ENCODE results near the gene PTPRG.

PTPRG gene

DNA sequence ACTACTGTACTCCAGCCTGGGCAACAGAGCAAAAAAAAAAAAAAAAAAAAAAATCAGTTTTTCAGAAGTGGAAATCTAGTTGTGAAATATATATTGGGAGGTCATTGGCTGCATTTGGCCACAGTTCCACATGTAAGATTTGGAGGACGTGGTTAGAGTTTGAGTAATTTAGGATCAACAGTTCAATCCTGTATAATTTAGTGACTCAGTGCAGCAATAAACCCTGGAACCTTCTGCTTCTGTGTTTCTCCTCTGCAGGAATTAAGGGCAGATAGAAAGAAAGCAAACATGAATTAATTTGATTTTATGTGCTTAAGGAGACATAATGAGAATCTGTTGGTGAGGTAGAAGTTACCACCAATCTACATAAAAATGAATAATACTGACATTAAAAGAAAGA lies 347.0 kb downstream of the PTPRG start:
- no peak for DNase-seq

DNA sequence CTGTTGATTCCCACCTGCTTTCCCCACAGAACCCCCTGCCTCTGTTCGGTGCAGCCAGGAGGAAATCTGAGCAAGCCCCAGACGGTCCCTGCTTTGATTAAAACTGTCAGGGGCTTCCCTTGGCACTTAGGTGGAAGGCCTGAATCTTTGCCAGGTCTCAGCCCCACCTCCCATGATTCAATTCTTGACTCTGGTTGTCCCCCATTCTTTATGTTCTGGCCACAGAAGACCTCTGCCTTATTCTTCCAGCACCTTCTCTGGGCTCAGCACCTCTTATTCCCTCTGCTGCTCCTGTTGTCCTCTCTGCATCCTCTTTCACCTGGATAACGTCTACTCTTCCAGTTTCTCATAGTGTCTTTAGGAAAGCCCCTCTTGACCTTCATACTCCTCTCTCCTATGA lies 349.4 kb downstream of the PTPRG start:
- DNase-seq = no peak

DNA sequence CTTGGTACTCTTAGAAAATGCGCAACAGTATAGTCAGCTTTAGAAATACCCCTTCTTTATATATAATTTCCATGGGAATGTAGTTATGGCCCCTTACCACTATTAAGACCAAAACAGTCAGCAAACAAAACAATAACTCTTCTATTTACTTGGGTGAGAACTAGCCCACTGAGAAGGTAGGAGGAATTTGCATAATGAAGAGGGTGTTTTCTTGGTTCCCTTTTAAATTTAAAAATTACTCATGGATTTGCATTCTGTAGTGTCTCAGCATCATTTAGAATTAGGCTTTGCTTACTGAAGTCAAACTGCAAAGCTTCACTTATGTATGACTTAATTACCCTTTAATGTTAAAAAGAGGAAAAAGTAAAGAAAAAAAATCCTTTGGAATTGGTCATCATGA lies 350.8 kb downstream of the PTPRG start:
- no peak for DNase-seq

DNA sequence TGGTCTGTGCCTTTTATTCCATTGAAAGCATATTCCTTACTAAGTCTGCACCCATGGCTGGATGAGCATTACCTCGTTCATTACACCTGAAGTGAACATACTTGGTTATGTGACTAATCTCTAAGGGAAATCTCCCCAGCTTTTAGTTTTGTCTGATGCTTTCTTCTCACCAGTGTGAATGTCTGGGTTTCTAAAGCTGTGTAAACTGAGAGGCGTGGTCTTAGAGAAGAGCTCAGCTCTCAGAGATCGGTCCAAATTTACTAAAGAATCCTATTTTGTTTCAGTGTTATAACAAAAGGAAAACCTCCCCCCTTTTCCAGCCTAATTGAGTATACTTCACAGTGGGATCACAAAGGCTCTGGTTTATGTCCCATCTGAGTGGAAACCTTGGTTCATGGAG lies 352.3 kb downstream of the PTPRG start:
- no peak for DNase-seq

DNA sequence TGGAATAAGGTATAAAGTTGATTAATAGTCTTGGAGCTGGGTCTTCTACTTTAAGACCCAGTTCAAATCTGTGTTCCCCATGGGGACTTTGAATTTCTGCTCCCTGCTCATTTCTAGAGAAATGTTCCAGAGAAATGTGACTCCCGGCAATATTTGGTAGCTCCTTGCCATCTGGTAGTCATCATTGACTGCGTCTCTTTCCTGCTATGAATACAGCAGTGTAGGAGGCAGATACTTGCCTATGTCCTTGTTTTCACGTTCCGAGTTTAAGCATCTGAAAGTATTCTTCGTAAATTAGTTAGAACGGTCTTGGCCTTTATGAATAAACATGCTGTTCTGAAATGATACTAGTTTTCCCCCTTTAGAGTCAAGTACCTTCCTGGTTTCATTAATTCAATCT lies 352.9 kb downstream of the PTPRG start:
- no peak for DNase-seq

DNA sequence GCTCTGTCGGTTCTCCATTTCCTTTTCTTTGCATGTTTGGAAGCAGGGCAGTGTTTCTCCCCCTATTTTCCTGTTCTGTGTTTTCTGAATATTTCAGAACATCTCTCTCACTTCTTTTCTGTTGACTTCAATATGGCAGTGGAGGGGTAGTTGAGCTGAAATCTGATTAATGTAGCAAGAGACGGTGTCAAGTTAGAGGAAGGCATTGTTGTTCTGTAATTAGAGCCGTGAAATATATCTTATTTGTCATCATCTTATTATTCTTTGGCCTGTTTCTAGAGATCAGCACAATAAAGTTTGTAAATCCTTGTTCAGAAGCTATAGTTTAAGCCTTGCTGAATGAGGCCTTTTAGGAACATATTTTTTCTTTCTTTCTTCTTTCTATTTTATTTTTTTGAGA lies 353.9 kb downstream of the PTPRG start:
- no peak for DNase-seq

DNA sequence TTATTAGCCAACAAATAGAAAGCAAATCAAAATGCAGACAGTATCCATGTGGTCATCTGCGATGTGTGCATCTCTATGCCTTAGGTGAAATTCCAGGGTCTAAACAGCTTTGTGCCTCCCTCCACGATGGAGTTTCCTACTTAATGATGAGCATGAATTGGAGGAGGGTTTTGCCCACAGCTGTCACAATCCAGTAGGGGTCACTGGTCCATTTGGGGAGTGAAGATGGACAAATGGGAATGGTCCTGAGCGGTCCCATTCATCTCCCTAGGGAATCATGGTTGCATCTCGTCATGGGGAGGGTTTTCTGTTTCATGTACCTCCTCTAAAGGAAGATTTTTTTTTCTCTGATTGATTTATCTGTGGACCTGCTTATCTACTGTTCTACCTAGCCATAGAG lies 358.0 kb downstream of the PTPRG start:
- no peak for DNase-seq

DNA sequence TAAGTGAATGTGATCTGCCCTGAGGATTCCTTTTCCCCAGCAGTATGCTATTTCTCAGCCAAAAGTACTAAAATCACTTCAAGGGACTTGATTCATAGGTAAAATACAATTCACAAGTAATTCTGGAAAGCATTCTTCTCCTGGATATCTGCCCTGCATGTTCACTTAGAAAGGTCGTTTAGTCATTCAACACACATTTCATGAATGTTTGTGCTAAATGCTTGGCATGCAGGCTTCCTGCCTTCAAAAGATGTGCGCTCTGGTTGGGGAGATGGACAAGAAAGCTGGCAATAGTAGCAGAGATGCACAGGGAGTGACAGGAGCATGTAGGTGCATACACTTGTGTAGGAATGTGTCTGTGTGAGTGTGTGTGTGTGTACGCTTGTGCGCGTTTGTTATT lies 360.7 kb downstream of the PTPRG start:
- no peak for DNase-seq

DNA sequence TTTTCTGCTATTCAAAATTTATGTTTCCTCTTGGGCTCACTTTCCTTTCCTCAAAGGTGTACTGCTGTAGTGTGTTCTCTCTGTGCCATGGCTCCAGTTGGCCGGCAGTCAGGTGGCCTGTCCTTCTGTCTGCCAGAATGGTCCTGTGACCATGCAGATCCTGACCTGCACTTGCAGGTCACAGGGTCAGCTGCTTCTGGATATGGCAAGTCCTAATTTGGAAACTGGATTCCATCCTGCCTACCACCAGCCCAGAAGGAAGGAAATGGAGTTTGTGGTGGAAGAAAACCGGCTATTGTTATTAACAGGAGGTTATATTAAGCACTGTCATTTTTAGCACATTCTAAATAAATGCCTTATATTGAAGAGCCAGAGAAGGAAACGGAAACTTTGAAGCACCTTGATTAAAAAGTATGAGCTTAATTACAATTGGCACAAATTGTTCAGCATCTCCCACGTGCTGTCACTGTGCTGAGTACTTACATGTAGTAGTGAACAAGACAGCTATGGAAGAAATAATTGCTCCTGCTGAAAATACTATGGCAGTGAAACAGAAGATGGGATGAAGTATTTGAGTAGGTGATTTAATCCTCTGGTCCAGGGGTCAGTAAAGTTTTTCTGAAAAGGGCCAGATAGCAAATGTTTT lies 362.8 kb downstream of the PTPRG start:
- no peak for DNase-seq

DNA sequence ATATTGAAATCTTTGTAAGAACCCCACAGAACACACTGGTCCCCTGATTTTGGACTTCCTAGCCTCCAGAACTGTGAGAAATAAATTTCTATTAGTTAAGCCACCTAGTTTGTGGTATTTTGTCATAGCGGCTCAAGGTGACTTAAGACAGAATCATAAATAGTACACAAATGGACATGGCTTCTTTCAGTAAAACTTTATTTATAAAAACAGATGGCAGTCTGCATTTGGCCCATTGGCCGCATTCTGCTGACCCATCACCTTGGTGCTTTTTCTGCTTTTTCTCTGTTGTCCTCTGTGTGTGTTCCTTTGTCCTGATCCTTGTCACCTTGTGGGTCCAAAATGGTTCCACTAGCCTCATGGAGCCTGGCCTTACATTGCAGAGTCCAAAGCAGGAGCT lies 363.6 kb downstream of the PTPRG start:
- DNase-seq = no peak

DNA sequence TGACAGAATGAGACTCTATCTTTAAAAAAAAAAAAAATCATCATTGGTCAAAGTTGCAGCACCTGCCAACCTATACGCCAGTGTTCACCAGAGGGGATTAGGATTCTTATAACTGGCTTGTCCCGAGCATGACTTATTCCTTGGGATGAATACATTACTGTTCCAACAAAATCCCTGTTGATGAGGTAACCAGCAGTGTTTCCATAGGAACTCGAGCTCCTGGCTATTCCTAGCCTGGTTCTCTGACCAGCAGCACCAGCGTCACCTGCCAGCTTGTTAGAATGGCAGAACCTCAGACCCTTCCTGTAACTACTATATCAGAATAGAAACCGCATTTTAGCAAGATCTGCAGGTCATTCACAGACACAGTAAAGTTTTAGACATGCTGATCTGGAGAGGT lies 364.4 kb downstream of the PTPRG start:
- no peak for DNase-seq

DNA sequence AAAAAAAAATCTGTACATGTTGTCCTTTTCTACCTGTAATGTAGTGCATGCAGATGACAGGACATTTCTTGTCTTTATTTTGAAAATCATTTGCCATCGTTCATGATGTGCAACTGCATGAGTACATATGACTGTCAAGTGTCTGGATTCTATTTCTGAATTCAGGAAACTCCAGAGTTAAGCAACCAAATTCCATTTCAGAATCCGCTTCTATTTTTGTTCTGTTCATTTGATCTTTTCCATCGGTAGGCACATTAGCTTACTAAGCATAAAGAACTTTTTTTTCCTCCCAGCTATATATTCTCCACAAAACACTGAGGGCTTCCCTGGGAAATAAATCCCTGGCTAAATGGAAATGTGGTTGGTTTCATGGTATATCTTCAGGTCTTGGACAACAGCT lies 365.6 kb downstream of the PTPRG start:
- no peak for DNase-seq

DNA sequence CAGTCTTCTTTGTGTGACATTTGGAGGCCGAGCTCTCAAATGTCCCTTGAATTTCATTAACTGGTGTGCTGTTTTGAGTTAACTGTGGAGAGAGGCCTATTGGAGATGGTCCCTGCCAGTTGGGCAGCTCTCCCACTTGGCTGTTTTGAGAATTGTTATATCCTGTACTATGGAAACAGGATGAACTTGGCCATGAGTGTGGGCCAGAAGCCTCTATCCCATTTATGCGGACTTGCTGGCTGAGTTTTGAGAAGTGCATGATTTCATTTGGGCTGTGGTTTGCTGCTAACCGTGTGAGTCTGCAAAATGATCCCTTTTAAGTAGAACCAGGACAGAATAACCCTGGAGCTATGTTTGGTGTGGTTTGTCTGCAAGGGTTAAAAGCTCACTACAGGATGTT lies 366.0 kb downstream of the PTPRG start:
- no peak for DNase-seq

DNA sequence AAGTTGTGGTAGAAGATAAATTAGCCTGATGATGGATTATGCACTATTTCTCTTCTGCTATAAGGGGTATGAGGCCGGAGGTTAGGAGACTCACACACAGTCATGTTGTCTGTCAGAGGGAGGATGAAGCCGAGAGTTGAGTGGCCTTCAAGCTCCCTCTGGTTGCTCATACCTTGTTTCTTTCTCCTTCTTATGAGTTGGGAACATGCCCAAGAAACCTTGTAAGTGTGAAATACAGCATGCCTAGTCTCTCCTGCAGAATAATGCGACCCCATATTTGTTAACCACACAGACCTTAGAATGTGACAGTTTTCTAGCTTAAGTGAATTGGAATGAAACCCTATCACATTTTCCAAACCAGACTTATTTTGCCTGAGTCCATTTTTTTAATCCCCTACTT lies 366.7 kb downstream of the PTPRG start:
- no peak for DNase-seq

DNA sequence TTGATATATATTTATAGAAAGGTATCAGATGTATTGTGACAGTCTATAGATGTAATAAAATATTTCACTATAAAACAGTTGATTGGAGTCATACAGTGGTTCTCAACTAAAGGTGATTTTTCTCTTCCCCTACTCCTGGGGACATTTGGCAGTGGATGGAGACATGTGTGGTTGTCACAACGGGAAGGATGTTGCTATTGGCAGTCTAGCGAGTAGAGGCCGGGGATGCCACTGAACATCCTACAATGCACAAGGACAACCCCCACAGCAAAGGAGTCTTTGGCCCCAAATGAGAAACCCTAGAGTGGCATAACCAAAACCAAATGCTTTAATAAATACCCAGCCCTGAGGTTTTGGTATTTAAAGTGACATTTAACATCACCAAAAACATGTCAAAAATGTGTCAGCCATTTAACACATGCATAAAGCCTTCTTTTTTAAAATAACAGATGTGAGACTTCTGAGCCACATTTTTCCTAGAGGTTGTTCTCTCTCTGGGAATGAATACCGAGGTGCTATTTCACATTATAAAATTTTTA lies 367.5 kb downstream of the PTPRG start:
- DNase-seq = no peak

DNA sequence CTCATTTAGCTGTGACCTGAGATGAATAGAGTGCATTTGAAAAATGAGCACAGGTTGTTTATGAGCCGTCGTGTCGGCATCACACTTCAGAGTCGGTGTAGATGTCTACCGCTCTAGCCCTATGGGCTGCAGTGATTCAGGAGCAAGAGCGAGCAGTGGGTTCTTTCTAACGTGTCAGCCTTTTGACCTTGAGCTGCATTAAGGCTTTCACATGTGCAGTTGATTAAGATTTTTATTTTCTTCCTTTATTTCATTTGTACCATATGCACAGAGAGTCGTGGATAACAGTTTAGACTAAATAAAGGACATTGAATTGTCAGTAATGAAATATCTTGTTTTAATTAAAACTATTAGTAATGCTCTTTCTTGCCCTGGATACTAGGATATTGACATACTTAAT lies 368.2 kb downstream of the PTPRG start:
- DNase-seq = no peak

DNA sequence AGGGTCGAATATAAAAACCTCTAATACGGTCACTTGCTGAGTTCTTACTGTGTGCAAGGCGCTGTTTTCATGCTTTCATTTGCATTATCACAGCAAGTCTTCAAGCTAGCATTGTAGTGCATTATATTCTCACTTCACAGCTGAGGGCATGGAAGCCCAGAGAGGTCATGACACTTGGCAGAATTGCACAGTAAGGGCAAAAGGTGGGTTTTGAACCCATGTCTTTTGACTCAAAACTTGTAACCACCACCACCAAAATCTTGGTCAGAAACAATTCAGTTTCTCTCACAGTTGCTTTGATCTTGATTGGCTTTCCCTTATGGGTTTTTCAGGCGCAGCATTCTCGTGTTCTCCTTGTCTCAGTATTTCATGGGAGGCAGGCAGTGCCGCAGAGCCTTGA lies 371.1 kb downstream of the PTPRG start:
- DNase-seq = no peak

DNA sequence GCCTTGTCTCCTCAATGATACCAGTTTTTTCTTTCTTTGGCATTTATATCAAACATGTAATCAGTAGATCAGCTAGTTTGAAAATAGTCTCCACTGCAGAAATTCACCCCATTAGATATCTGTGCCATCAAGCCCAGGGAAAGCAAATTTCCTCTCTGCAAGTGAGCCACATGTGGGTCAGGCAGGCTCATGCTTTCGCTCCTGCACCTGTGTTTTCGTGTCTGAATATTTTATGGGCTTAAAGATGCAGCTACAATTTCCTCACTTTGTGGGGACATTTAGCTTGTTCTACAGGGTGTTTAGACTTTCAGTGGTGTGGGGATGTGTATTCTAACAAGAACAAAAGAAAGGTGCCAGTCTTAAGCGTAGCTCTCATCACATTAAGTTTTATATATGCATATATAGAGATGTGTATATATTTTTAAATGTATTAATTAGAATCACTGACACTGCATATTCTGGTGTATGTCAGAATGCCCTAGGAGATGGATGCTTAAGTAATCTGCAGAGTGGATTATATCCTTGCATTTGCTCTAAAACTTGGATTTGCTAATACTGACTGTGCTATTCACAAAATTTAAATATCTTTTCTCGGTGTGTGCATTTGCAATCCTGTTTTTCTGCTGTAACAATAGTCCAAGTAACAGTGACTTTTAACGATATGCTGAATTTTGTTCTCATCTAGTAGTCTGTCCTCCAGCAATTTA lies 372.6 kb downstream of the PTPRG start:
- no peak for DNase-seq

DNA sequence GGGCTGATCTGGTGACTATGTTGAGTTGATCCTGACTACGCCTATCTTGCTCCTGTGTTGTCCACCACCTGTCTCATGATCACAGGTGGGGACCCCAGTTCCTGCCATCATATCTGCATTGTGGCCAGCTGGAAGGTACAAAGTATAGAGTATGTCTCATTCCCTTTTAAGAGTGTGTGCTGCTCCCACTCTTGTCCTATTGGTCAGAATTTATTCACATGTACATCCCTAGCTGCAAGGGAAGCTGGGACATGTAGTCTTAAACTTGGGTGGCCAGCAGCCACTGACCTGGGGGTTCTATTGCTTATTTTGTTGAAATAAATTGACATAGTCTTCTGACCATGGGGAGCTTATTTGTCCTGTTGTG lies 373.1 kb downstream of the PTPRG start:
- DNase-seq = no peak

DNA sequence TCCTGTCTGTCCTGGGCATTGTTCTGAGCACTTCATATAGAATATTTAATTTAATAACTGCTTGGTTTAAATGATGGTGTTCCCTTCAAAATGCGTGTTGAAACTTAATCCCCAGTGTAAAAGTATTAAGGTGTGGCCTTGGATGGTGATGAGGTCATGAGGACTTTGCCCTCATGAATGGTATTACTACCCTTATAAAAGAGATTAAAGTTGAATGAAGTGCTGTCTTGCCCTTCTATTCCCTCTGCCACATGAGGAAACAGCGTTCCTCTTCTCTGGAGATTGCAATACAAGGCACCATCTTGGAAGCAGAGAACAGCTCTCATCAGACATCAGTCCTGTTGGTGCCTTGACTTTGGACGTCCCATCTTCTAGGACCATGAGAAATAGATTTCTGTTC lies 374.4 kb downstream of the PTPRG start:
- no peak for DNase-seq

DNA sequence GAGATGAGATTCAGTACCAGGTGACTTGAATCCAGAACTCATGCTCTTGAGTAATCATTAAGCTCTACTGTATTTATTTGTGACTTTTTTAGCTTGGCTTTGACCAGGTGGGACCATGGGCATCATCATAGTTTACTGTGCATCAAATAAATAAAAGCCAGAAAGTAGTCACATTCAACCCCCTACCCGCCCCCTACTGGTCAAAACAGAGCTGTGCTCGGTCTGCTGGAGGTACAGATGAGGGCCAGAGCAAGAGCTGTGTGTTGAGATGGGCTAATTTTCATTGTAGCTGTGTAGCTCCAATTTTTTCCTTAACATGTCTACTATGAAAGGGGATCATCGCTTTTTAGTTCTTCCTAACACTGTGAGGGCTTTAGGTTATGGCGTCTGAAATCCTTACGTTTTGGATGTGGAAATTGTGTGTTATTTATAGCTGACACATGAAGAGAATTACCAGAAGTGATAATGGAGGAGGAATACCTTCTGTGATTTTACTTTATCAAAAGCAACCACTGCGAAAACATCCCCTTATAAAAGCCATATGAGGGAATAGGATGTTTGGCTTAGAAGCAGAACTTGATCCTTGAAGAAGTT lies 375.1 kb downstream of the PTPRG start:
- no peak for DNase-seq

DNA sequence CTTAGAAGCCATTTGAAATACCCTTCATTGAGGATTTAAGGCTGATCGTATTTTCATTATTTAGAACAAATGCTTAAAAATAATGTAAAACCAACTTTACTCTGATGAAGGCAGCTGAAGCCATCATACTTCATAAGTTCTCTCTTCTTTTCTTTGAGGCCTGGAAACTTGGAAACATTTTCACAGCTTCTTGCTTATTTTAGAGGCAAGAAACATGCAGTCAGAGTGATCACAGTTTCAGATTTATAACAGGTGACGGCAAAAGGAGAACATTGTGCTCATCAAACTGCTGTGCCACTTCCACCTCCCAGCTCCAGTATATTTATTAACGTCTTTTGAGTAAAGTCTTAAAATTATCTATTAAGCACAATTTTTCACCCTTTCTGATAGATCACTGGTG lies 376.1 kb downstream of the PTPRG start:
- DNase-seq = no peak

DNA sequence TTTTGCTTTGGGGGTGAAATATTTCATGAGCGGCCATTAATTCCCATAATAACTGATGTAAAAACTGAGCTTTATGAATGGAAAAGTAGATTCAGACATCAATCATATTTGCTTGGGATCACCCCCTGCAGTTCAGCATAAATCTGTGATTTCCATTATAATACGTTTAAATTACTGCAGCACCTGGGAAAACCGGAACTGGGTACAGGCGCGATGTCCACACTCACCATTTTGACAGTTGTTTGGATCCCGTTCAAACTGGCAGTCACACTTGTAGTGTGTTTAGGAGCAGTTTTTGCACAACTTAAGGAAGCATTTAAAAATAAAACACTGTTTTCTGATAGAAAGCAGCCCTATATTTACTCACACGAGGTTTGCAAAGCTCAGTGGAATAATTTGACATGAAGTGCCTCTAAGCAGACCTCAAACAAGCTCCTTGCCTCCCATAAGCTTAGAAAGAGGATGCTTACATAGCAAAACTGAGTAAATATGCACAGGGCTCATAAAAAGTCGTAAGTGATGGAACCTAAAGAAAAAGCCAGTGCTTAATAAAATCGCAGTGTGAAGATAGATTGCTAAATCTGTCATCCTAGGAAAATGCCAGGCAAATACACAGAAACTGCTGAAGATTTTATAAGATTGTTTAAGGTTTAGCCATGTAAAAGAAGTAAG lies 377.6 kb downstream of the PTPRG start:
- no peak for DNase-seq

DNA sequence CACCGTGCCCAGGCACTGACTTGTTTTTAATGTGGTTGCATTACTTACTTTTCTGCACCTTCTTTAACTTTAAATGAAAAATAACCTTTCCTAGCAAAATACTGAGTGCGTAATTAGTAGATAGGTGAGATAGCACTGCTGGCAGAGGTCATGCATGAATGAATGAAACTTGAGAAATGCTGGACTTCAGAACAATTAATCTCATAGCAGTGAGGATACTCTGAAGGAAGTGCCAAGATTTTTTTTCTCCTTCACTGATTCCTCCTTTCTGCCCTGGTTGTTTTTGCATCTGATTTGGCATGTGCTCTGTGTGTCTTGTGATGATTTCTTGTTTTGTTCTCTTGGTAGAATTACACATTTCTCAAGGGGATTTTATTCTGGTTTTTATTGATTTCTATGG lies 378.9 kb downstream of the PTPRG start:
- DNase-seq = no peak
